Peyer's patch (tissue), 4 donors: ENCODE results near the gene OR14A16. TPM values are rescaled to one million over a fixed set of nuclear protein-coding genes. Genes with fewer than 3 reads are reported as not detected.

Source experiments
- total RNA-seq, 4 donors: library from RNA; depleted of rRNA; stranded (reverse); fragments of >200 nt; gene quantifications; one replicate each; pipeline ENCODE4 v1.1.0, GENCODE V29; 2016

Gene OR14A16
- total RNA-seq, 4 donors from 2014 or later, result not detected

Other genes with a start within 250 kb of the OR14A16 start
- not detected for gene OR2G2, start 235.8 kb downstream of the OR14A16 start, total RNA-seq
- gene OR2G3, start 218.5 kb downstream of the OR14A16 start, total RNA-seq, result not detected
- gene OR13G1, start 144.4 kb downstream of the OR14A16 start, total RNA-seq, result not detected
- not detected for gene OR6F1, start 107.5 kb downstream of the OR14A16 start, total RNA-seq
- gene OR14K1, start 85.5 kb downstream of the OR14A16 start, total RNA-seq, result not detected
- gene OR14A2, start 76.0 kb downstream of the OR14A16 start, total RNA-seq, result not detected
- not detected for gene OR1C1, start 63.6 kb downstream of the OR14A16 start, total RNA-seq
- gene OR11L1, start 17.8 kb upstream of the OR14A16 start, total RNA-seq, result not detected
- 1 to 10 TPM in 1 of 4 donors, not detected in 3; 7.2 TPM for gene TRIM58, start 33.1 kb upstream of the OR14A16 start, total RNA-seq
- 1 to 10 TPM in 1 of 4 donors, not detected in 3; 2.5 TPM for gene OR2W3, start 71.5 kb upstream of the OR14A16 start, total RNA-seq
- gene OR2T8, start 96.1 kb upstream of the OR14A16 start, total RNA-seq, result not detected
- not detected for gene OR2AJ1, start 100.8 kb upstream of the OR14A16 start, total RNA-seq
- not detected for gene OR2L8, start 124.7 kb upstream of the OR14A16 start, total RNA-seq
- gene OR2AK2, start 141.1 kb upstream of the OR14A16 start, total RNA-seq, result not detected
- gene OR2L5, start 189.5 kb upstream of the OR14A16 start, total RNA-seq, result under 1 TPM in 1 of 4 donors, not detected in 3; 0.40 TPM
- under 1 TPM in 1 of 4 donors, not detected in 3; 0.13 TPM for gene OR2L2, start 206.0 kb upstream of the OR14A16 start, total RNA-seq
- not detected for gene OR2L3, start 222.7 kb upstream of the OR14A16 start, total RNA-seq